ENCODE measurements around the gene ARL6IP4. TPM values are rescaled to one million over a fixed set of nuclear protein-coding genes. Genes with fewer than 3 reads are reported as not detected.

The ARL6IP4 gene
- total RNA-seq, 1 experiment from 2014 or later, result 133 TPM

- H3K27me3 Mint-ChIP-seq (ENCODE audit: low read depth), result no peaks in the 10 kb centered on the region
- TF ChIP-seq ATF6 (CRISPR knock-in tag; IDR thresholded peaks at IDR 0.05), result no peak
- H3K4me1 Mint-ChIP-seq, result peaks cover 15% of the 10 kb centered on the region
- H3K9me3 Mint-ChIP-seq, result no peaks in the 10 kb centered on the region
- no peak overlapping the region for H3K27ac Mint-ChIP-seq
- CTCF ChIA-PET, result no interaction called here
- peaks cover 4% of the 10 kb centered on the region; the same call in 1 of the 2 replicates for H3K36me3 Mint-ChIP-seq
- DNase-seq (ENCODE audit: low spot score), result no peak
- no peak for ATAC-seq
- POLR2A ChIA-PET, result interaction anchor here (0.5 kb wide), 1 partner anchor 126 kb away, joined by 4 read pairs; no protein-coding TSS in a partner anchor
- H3K4me3 Mint-ChIP-seq, result no peak overlapping the region
These were observed 5.9 kb downstream of the ARL6IP4 start for GRCh38 chr12:122986258-122986871.

DNA sequence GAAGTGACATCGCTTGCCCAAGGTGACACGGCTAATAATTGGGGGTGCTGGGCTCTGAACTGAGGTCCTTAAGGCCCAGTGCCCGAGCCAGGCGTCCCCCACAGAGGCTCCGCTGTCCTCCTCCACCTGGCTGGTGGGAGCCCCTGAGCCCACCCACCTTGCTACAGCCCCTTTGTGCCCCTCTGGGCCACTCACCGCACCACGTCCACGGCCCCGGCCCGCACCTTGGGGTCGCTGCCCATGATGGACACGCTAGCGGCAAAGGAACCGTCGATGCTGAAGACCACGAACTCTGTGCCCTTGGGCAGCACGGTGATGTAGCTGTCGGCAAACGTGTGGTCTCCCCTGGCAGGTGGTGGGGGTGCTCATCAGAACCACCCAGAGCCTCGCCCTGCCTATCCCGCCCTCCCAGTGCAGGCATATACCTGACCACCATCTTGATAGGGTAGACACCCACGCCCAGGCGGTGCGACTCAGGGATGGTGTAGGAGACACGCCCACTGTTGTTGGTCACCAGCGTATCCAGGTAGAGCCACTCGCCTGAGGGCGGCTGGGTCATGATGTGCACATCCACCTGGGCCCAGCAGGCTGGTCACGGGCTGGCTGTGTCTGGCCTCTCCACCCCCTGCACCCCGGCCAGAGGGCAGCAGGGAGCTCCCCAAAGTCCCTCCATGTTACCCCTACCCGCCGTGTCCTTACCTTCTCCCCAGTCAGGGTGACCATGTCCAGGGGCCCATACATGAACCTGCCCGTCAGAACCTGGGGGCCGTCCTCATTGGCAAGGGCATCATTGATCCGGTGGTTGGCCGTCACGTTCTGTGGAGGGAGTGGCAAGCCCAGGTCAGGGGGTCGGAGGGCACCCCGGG lies 6.8 kb downstream of the ARL6IP4 start:
- no peak overlapping the region for H3K27ac Mint-ChIP-seq
- TF ChIP-seq GABPB1 (CRISPR knock-in tag; IDR thresholded peaks at IDR 0.05), result no peak
- TF ChIP-seq EMX1 (CRISPR knock-in tag; IDR thresholded peaks at IDR 0.05), result no peak
- TF ChIP-seq, protein P1, sequence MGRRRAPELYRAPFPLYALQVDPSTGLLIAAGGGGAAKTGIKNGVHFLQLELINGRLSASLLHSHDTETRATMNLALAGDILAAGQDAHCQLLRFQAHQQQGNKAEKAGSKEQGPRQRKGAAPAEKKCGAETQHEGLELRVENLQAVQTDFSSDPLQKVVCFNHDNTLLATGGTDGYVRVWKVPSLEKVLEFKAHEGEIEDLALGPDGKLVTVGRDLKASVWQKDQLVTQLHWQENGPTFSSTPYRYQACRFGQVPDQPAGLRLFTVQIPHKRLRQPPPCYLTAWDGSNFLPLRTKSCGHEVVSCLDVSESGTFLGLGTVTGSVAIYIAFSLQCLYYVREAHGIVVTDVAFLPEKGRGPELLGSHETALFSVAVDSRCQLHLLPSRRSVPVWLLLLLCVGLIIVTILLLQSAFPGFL (CRISPR knock-in tag; IDR thresholded peaks at IDR 0.05; ENCODE audit: borderline replicate concordance), result no peak
- no peak for TF ChIP-seq CREM (CRISPR knock-in tag; IDR thresholded peaks at IDR 0.05)
- no peak for TF ChIP-seq NFATC4 (CRISPR knock-in tag; IDR thresholded peaks at IDR 0.05)
- TF ChIP-seq RELA (CRISPR knock-in tag; IDR thresholded peaks at IDR 0.05; ENCODE audit: borderline replicate concordance), result no peak
- TF ChIP-seq CBFB (CRISPR knock-in tag; IDR thresholded peaks at IDR 0.05; ENCODE audit: low read depth), result no peak
- TF ChIP-seq, protein P2, sequence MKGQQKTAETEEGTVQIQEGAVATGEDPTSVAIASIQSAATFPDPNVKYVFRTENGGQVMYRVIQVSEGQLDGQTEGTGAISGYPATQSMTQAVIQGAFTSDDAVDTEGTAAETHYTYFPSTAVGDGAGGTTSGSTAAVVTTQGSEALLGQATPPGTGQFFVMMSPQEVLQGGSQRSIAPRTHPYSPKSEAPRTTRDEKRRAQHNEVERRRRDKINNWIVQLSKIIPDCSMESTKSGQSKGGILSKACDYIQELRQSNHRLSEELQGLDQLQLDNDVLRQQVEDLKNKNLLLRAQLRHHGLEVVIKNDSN (CRISPR knock-in tag; IDR thresholded peaks at IDR 0.05), result no peak
- no peak for TF ChIP-seq IRF2 (CRISPR knock-in tag; IDR thresholded peaks at IDR 0.05; ENCODE audit: borderline replicate concordance, low read depth)
- TF ChIP-seq ATF3 (CRISPR knock-in tag; conservative IDR thresholded peaks at IDR 0.05), result no peak
- TF ChIP-seq, protein P3, sequence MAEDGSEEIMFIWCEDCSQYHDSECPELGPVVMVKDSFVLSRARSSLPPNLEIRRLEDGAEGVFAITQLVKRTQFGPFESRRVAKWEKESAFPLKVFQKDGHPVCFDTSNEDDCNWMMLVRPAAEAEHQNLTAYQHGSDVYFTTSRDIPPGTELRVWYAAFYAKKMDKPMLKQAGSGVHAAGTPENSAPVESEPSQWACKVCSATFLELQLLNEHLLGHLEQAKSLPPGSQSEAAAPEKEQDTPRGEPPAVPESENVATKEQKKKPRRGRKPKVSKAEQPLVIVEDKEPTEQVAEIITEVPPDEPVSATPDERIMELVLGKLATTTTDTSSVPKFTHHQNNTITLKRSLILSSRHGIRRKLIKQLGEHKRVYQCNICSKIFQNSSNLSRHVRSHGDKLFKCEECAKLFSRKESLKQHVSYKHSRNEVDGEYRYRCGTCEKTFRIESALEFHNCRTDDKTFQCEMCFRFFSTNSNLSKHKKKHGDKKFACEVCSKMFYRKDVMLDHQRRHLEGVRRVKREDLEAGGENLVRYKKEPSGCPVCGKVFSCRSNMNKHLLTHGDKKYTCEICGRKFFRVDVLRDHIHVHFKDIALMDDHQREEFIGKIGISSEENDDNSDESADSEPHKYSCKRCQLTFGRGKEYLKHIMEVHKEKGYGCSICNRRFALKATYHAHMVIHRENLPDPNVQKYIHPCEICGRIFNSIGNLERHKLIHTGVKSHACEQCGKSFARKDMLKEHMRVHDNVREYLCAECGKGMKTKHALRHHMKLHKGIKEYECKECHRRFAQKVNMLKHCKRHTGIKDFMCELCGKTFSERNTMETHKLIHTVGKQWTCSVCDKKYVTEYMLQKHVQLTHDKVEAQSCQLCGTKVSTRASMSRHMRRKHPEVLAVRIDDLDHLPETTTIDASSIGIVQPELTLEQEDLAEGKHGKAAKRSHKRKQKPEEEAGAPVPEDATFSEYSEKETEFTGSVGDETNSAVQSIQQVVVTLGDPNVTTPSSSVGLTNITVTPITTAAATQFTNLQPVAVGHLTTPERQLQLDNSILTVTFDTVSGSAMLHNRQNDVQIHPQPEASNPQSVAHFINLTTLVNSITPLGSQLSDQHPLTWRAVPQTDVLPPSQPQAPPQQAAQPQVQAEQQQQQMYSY (CRISPR knock-in tag; IDR thresholded peaks at IDR 0.05), result no peak
- no peak for TF ChIP-seq TP53 (CRISPR knock-in tag; IDR thresholded peaks at IDR 0.05)
- no peak for TF ChIP-seq MAX (CRISPR knock-in tag; IDR thresholded peaks at IDR 0.05)
- TF ChIP-seq USF2 (CRISPR knock-in tag; IDR thresholded peaks at IDR 0.05), result no peak
- H3K4me1 Mint-ChIP-seq, result peaks cover 9% of the 10 kb centered on the region; the same call in 1 of the 2 replicates
- DNase-seq (ENCODE audit: low spot score) (no peak), ATAC-seq (no peak)
- no peaks in the 10 kb centered on the region; the same call in 1 of the 2 replicates for H3K36me3 Mint-ChIP-seq
- H3K4me3 Mint-ChIP-seq, result no peak overlapping the region
- POLR2A ChIA-PET, result no interaction called here
- H3K27me3 Mint-ChIP-seq (ENCODE audit: low read depth), result no peaks in the 10 kb centered on the region
- CTCF ChIA-PET, result no interaction called here
- no peaks in the 10 kb centered on the region for H3K9me3 Mint-ChIP-seq

Measured in WTC11 (cell line).